ENCODE results near the gene NOL6.

- no peak for TF ChIP-seq CTCF (IDR thresholded peaks at IDR 0.05)
- no peak for TF ChIP-seq POLR2A (IDR thresholded peaks at IDR 0.05)
Observed at GRCh38 chr9:33489066-33489465, 15.3 kb upstream of the NOL6 start.
